WI38 (cell line): ENCODE measurements around the gene AMOTL1.

Experiments
- H3K4me3 ChIP-seq: 2 replicates; pipeline ENCODE4 v1.5.1; 2011; ENCODE audit warnings: low read depth, mild to moderate bottlenecking, control low read depth, low read length
- CTCF ChIP-seq: IDR thresholded peaks from 2 replicates; pipeline ENCODE4 v1.5.1; 2012; ENCODE audit warnings: low read depth, mild to moderate bottlenecking, control low read depth, low read length

Gene AMOTL1

DNA sequence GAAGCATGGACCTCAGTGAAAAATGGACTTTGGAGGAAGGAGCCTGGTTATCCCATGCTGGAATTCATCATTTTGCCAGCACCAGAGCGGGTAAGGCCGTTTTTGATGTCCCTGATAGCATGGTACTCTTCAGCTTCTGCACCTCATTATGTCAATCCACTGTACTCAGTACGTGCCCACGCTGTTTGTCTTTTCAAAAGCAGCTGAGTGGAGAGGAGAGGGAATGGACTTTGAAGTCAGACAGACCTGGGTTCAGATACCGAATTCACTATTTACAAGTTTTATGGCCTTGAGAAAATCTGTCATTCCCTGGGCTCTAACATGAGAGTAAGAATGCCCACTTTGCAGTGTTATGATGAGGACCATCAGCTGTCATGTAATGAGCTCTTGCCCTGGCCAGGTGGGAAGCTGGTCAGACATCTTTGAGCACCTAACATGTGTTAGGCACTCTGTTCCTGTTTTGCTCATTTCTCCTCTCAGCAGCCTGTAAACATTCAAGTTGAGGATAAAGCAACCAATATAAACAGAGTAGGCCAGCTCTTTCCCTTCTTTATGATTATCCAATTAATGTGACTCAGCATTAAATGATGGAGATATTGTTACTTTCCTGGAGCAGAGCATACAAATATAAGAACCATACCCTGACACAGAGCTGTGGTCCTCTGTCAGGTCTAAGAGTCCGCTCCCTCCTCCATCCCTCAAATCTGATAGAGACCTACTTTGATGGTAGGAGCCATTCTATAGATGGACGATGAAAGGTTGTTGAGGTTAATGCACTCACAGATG lies 39.0 kb upstream of the AMOTL1 start:
- no peak for TF ChIP-seq CTCF
- no peak overlapping the region for H3K4me3 ChIP-seq

DNA sequence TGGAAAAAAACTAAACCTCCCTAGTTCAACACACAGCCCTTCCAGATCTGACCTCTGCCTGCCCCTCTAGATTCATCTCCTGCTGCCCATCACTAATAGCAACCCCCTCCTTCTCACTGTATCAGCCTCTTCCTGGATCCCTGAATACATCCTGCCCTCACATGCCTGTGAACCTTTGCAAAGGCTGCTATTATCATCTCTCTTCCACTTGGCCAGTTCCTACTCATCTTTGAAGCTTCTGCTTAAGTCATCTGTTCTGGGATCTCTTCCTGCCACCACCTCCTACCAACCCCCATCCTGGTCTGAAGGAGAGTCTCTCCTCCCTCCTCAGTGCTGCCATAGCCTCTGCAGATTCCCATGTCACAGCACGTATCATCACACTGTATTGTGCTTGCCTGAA lies 38.0 kb upstream of the AMOTL1 start:
- H3K4me3 ChIP-seq, result no peak overlapping the region
- TF ChIP-seq CTCF, result no peak

DNA sequence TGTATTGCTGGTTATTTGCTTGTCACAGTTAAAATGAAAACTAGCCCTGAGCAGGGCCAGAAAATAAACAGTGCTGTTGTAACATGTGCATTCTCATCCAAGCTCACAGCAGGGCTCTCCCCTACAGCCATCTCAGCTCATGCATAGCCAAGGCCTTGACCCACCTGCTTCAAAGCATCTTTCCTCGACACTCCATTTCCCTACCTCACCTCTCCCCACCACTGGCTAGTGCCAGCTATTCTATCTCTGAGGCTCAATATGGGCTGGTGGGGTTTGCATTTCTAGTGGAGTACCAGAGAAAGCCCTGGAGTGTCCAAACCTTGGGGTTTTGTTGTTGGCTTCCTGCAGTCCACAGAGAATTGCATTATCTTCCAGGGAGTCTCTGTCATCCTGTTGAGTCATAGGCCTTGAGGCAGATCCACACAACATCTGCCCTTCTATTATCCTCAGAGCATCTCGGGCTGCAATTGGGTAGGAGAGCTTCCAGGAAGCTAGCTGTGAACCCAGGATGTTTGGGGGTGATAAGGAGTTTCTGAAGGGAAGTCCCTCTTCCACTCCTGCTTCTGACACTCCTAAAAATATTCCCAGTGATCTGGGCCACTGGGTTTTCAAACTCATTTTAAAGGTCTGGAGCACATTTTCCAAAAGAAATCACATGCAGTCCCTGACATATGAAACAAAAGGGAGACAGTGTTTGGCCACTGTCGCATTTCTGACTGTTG lies 36.1 kb upstream of the AMOTL1 start:
- TF ChIP-seq CTCF, result no peak
- no peak overlapping the region for H3K4me3 ChIP-seq

DNA sequence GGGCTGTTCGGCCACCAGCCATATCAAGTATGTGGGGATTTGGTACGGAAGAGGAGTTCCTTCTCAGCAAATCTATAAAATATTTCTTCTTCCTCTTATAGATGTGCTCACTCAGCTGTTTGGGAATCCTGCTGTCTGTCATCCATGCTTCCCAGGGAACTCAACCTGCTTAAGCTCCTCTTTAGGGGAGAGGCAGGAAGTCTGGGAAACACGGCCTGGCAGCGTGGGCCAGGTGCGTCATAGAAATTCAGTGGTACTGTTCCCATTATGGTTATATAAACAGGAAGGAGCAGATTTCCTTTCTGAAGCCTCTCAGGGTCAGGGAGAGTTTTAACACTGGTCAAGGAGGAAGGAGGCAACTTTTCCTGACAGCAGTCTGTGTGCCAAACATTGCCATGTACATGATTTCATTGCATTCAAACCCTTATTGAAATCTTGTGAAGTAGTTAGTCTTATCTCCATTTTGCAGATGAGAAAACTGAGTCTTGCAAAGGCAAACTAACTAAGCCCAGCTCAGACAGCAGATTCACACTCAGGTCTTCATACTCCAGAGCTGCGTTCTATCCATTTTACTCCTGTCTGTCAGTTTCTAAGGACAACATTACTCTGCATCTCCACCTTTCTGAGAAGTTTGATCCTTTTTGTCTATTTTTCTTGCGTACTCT lies 35.4 kb upstream of the AMOTL1 start:
- H3K4me3 ChIP-seq, result no peak overlapping the region
- no peak for TF ChIP-seq CTCF

DNA sequence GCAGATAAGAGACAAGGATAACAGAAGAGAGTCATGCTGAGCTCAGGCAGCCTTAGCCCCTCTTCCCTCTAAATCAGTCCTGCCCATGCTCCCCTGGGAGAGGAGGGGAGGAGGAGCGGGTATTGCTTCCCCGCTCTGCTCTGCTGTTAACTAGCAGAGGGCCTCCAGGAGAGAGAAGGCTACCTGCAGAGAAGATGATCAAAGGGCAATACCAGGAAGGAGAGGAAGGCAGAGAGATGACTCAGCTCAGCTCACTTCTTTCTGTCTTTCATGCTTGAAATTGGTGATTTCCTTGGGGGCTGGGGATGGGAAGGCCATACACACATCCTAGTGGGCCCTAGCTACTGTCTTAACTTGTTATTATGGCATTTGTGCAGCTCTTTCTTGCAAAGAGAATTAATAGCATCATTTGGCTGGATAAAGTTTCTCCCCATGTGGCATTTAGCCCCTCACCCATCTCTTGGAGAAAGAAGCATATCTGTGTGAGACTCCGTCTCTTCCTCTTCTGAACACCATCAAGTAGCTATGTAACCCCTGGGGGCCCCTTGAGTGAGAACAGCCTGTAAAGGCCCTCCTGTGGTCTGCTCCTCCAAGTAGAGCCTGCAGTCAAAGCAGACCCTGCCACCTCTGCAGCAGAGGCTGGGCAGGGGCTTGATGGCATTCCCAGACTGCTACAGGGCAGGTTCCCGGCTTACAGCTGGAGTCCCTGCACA lies 33.4 kb upstream of the AMOTL1 start:
- no peak for TF ChIP-seq CTCF
- H3K4me3 ChIP-seq, result no peak overlapping the region

DNA sequence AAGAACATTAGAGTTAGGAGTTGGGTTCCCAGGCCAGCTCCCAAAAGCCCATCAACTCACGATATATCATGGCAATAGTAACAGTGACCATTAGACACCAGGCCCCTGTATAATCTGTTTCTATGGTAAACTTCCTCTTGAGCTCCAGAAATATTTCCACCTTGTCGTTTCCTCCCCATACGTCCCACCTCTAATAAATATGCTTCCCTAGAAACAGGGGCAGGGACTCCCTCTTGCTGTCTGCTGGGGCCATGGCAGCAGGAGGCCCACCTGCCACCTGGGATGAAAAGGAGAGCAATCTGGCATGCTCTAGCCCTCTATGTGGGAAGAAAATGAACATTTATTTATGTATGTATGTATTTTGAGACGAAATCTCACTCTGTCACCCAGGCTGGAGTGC lies 32.2 kb upstream of the AMOTL1 start:
- no peak for TF ChIP-seq CTCF
- H3K4me3 ChIP-seq, result no peak overlapping the region
